Neural progenitor cell (in vitro differentiated cells): ENCODE measurements around the gene COL6A5.

Source experiments
- EZH2 ChIP-seq: fragments of 200-600 bp; sonication (generic); IDR thresholded peaks from 2 replicates; pipeline ENCODE4 v1.6.1; 2017; ENCODE audit warnings: antibody characterized with exemption, mild to moderate bottlenecking, moderate library complexity
- TF ChIP-seq, protein P1 (sequence below): fragments of 200-600 bp; sonication (generic); IDR thresholded peaks from 2 replicates; pipeline ENCODE4 v1.5.1; 2017; ENCODE audit warnings: antibody characterized with exemption, mild to moderate bottlenecking

DNA sequence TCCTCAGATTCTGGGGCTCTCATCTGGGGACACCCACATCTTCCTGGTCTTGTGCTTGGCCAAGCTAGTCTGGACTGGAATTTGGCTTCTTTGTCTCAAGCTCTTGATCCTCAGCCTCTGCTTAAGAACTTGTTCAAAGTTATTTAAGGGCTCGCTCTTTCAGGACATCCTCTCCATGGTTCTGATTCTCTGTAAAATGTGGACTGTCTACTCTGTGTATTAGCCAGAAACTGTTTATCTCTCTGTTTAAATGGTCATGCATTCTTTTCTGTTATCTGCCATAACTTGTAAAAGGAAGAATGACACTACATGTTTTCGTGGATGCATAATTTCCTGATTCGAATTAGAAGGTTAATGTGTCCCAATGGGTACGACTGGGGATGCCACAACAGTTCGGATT, 79.4 kb downstream of the COL6A5 start:
- TF ChIP-seq EZH2, result no peak
- TF ChIP-seq, protein P1, sequence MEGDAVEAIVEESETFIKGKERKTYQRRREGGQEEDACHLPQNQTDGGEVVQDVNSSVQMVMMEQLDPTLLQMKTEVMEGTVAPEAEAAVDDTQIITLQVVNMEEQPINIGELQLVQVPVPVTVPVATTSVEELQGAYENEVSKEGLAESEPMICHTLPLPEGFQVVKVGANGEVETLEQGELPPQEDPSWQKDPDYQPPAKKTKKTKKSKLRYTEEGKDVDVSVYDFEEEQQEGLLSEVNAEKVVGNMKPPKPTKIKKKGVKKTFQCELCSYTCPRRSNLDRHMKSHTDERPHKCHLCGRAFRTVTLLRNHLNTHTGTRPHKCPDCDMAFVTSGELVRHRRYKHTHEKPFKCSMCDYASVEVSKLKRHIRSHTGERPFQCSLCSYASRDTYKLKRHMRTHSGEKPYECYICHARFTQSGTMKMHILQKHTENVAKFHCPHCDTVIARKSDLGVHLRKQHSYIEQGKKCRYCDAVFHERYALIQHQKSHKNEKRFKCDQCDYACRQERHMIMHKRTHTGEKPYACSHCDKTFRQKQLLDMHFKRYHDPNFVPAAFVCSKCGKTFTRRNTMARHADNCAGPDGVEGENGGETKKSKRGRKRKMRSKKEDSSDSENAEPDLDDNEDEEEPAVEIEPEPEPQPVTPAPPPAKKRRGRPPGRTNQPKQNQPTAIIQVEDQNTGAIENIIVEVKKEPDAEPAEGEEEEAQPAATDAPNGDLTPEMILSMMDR, result no peak
